HepG2 (cell line): ENCODE results near the gene RNF114. TPM values are rescaled to one million over a fixed set of nuclear protein-coding genes. Genes with fewer than 3 reads are reported as not detected.

Experiments
- ATAC-seq: fragments of 200-7000 bp; cut with Tn5 transposase; 3 replicates; pipeline ENCODE4 v1.9.1; 2020; ENCODE audit warnings: mild to moderate bottlenecking, moderate library complexity
- BruUV-seq: library from RNA; stranded (reverse); fragments of 400-500 nt; replicated peaks from 2 replicates; lab custom pipeline; 2021; lab: Mats Ljungman, UMichigan
- CTCF ChIA-PET: fragments of 300-600 bp; formaldehyde crosslinking; extraction: SDS; loops from one replicate; lab custom pipeline; 2021; ENCODE audit warnings: low total read pairs, inconsistent platforms, low intra/inter-chr PET ratio; lab: Yijun Ruan, JAX
- POLR2A ChIA-PET: fragments of 350-600 bp; sonication (Branson Sonifier 250); formaldehyde crosslinking; loops from one replicate; lab custom pipeline; 2020; ENCODE audit warnings: antibody characterized with exemption, inconsistent platforms; lab: Yijun Ruan, JAX
- DNase-seq: peaks from one replicate; pipeline ENCODE4 v3.0.0-alpha.2; 2015; ENCODE audit warnings: low spot score
- FAIRE-seq: peaks from 3 replicates; lab custom pipeline; 2011; peaks lifted over from hg19 to GRCh38; lab: Jason Lieb, UNC
- H2AFZ ChIP-seq: one replicate; pipeline ENCODE4 v1.6.1; 2011; ENCODE audit warnings: low read length, inconsistent platforms
- H3K27ac ChIP-seq: fragments of 300-600 bp; 3 replicates; pipeline ENCODE4 v1.8.0; 2011; ENCODE audit warnings: mixed run types, mild to moderate bottlenecking, mixed read lengths, low read length, inconsistent platforms; ENCODE audit not compliant: insufficient read depth; ENCODE audit errors: extremely low read length
- H3K27me3 ChIP-seq, 2 experiments: fragments of 200-600 bp in 1 of 2; 2 replicates in 1 of 2; 3 replicates in 1 of 2; pipeline versions ENCODE4 v1.6.0 to v1.8.0; 2011; ENCODE audit warnings: low read length in 2 of 2, mild to moderate bottlenecking in 2 of 2, moderate library complexity in 2 of 2, inconsistent platforms in 1 of 2; ENCODE audit not compliant: insufficient read depth in 2 of 2, control insufficient read depth in 1 of 2
- H3K36me3 ChIP-seq, 2 experiments: fragments of 200-600 bp in 1 of 2; replicated peaks in 1 of 2; 2 replicates in 1 of 2; 3 replicates in 1 of 2; pipeline versions ENCODE4 v1.5.1 to v1.8.0; 2011; ENCODE audit warnings: low read length in 2 of 2, inconsistent platforms in 1 of 2; ENCODE audit not compliant: insufficient read depth in 2 of 2, control insufficient read depth in 1 of 2
- H3K4me1 ChIP-seq: 2 replicates; pipeline ENCODE4 v1.5.1; 2012; ENCODE audit warnings: low read length, inconsistent platforms; ENCODE audit not compliant: insufficient read depth
- H3K4me2 ChIP-seq: 2 replicates; pipeline ENCODE4 v1.6.0; 2011; ENCODE audit warnings: low read depth, low read length, inconsistent platforms
- H3K4me3 ChIP-seq, 3 experiments: fragments of 200-600 bp in 1 of 3; sonication (generic), shearing (Covaris generic) in 1 of 3; replicated peaks in 1 of 3; 2 replicates each; pipeline ENCODE4 v1.5.1; 2011 to 2016; ENCODE audit warnings: low read length in 3 of 3, inconsistent platforms in 2 of 3, low read depth in 2 of 3, mild to moderate bottlenecking in 2 of 3, control low read depth in 1 of 3, mixed read lengths in 1 of 3; ENCODE audit not compliant: insufficient read depth in 1 of 3
- H3K79me2 ChIP-seq: one replicate; pipeline ENCODE4 v1.6.1; 2011; ENCODE audit warnings: low read length, inconsistent platforms; ENCODE audit not compliant: insufficient read depth
- H3K9ac ChIP-seq: 2 replicates; pipeline ENCODE4 v1.6.0; 2011; ENCODE audit warnings: mild to moderate bottlenecking, low read depth, low read length, inconsistent platforms; ENCODE audit not compliant: insufficient read depth
- H3K9me3 ChIP-seq: 2 replicates; pipeline ENCODE4 v1.5.1; 2012; ENCODE audit warnings: mild to moderate bottlenecking, low read length
- H4K20me1 ChIP-seq: 2 replicates; pipeline ENCODE4 v1.6.0; 2011; ENCODE audit warnings: inconsistent platforms, mild to moderate bottlenecking, low read length, moderate library complexity; ENCODE audit not compliant: insufficient read depth
- CCAR2 ChIP-seq: fragments of 200-400 bp; formaldehyde crosslinking; optimal IDR thresholded peaks from 2 replicates; pipeline ENCODE3; 2018; ENCODE audit warnings: low read depth, mild to moderate bottlenecking, low read length, moderate library complexity
- GATAD2A ChIP-seq: IDR thresholded peaks from 2 replicates; pipeline ENCODE4 v1.6.1; 2016
- HDAC2 ChIP-seq: sonication (generic); formaldehyde crosslinking; IDR thresholded peaks from 2 replicates; pipeline ENCODE4 v1.4.0; 2020; ENCODE audit warnings: missing genetic modification reagents
- HNRNPUL1 ChIP-seq: fragments of 200-400 bp; formaldehyde crosslinking; IDR thresholded peaks from 2 replicates; pipeline ENCODE4 v1.6.1; 2017; ENCODE audit warnings: low read depth, mild to moderate bottlenecking, low read length, moderate library complexity
- NFIB ChIP-seq: sonication (generic); formaldehyde crosslinking; IDR thresholded peaks from 2 replicates; pipeline ENCODE4 v1.9.0; 2021; ENCODE audit warnings: missing genetic modification reagents, mild to moderate bottlenecking, borderline replicate concordance
- NFRKB ChIP-seq: fragments of 450-650 bp; IDR thresholded peaks from 2 replicates; pipeline ENCODE4 v1.6.1; 2017
- SMAD9 ChIP-seq: sonication (generic); formaldehyde crosslinking; IDR thresholded peaks from 2 replicates; pipeline ENCODE4 v1.5.1; 2020; ENCODE audit warnings: mild to moderate bottlenecking, missing genetic modification reagents
- SRY ChIP-seq: sonication (generic); formaldehyde crosslinking; IDR thresholded peaks from 2 replicates; pipeline ENCODE4 v1.8.0; 2022; ENCODE audit warnings: mild to moderate bottlenecking, missing genetic modification reagents
- ZNF225 ChIP-seq: sonication (generic); formaldehyde crosslinking; IDR thresholded peaks from 2 replicates; pipeline ENCODE4 v1.4.0; 2020; ENCODE audit warnings: mild to moderate bottlenecking, missing genetic modification reagents
- ZNF616 ChIP-seq: sonication (generic); formaldehyde crosslinking; IDR thresholded peaks from 2 replicates; pipeline ENCODE4 v1.5.0; 2020; ENCODE audit warnings: low read depth, mild to moderate bottlenecking, missing genetic modification reagents
- WGBS: methylation state at CpG from one replicate; pipeline ENCODE4 v1.1.6; 2017; ENCODE audit warnings: low lambda C conversion rate; 5-methylcytosine and 5-hydroxymethylcytosine counted together
- in situ Hi-C: cut with HindIII; loops from 2 replicates; pipeline ENCODE4 v1.10.0; 2017; ENCODE audit warnings: low pct_unique_long_range_greater_than_20kb; ENCODE audit not compliant: extremely low pct_ligation_motif_present
- intact Hi-C: fragments of 100-400 bp; cut with micrococcal nuclease; formaldehyde crosslinking; loops from one replicate; pipeline ENCODE4 v1.10.0; 2022; ENCODE audit not compliant: unreplicated experiment
- polyA plus RNA-seq, 8 experiments: library from polyadenylated mRNA; depleted of rRNA in 3 of 8; stranded (reverse) in 7 of 8; unstranded in 1 of 8; fragments of >200 nt; fragmentation: Illumina TruSeq in 4 of 8; extraction: Trizol in 4 of 8; gene quantifications; 2 replicates each; pipeline versions ENCODE4 v1.2.1 to v1.2.3, GENCODE V29; 2011 to 2016; ENCODE audit warnings: low read depth in 4 of 8, missing spikeins in 1 of 8, mixed read lengths in 1 of 8; ENCODE audit not compliant: insufficient read depth in 1 of 8
- total RNA-seq, 5 experiments: library from RNA; depleted of rRNA; stranded (reverse); fragments of >200 nt; fragmentation: Illumina TruSeq; extraction: Trizol; gene quantifications; 2 replicates each; pipeline ENCODE4 v1.2.3, GENCODE V29; 2016; ENCODE audit warnings: low read depth in 1 of 5
- TF ChIP-seq, protein P1 (sequence below): sonication (generic); formaldehyde crosslinking; IDR thresholded peaks from 2 replicates; pipeline ENCODE4 v1.5.1; 2020; ENCODE audit warnings: mild to moderate bottlenecking, missing genetic modification reagents, borderline replicate concordance
- TF ChIP-seq, protein P2 (sequence below): sonication (generic); formaldehyde crosslinking; conservative IDR thresholded peaks from 2 replicates; pipeline ENCODE4 v1.8.0; 2022; ENCODE audit warnings: missing genetic modification reagents

Gene RNF114
- total and polyA plus RNA-seq, 2 of the 13 experiments (the other 11 are each of a cell fraction or from before 2014, with no cell fraction given), result 119 to 126 TPM

DNA sequence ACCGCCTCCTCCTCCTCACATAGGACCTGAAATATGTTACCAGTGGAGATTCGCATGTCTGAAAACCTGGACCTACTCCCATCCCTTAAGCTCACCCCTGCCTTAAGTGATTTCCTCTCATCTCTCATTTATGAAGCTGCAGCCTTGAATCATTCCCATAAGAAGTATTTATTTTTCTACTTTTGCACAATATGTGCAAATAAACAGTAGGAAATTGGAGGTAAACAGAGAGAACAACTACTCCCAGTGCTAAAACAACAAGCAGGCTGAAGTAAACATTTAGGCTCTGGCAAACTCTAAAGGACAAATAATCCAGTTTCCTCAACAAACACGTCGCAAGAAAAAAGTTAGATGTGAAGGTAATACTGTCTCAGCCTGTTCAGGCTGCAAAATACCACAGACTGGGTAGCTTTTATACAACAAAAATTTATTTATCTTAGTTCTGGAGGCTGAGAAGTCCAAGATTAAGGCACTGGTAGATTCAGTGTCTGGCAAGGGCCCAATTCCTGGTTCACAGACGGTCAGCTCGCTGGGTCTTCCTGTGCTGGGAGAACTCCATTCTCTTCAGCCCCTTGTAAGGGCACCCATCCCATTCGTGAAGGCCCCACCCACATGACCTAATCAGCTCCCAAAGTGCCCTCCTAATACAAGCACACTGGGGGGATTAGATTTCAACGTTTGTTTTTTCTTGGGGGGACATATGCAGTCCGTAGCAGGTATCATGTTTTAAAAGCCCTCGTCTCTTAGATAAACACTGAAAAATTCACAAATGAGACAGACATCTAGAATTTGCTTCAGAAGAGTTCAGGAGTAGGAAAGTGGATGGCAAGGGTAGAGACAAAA, 36.4 kb upstream of the RNF114 start:
- Histone ChIP-seq H3K9ac (no peak overlapping the region), H3K4me2 (peak overlapping the region; percentile 26), H3K9me3 (no peaks in the 10 kb centered on the region), H3K4me1 (peaks cover 51% of the 10 kb centered on the region), H4K20me1 (no peaks in the 10 kb centered on the region), H3K4me3 (no peak overlapping the region), H3K36me3 (peaks cover 3 to 8% of the 10 kb centered on the region in 2 experiments; a peak in 4 of 5 replicates), H3K79me2 (no peaks in the 10 kb centered on the region), H2AFZ (no peak overlapping the region), H3K27me3 (no peaks in the 10 kb centered on the region), H3K27ac (peak overlapping the region; percentile 13)
- ATAC-seq (peak; percentile 14; the same call in 2 of the 3 replicates), FAIRE-seq (no peak), DNase-seq (no peak)
- intact Hi-C loops (no loop called here), in situ Hi-C loops (loop anchor here (25.0 kb wide), 1 partner anchor 562 kb away; no protein-coding TSS in a partner anchor)
- ChIA-PET CTCF (interaction anchor here (1.1 to 1.8 kb wide), 2 partner anchors 29 to 291 kb away, joined by 4 read pairs; no protein-coding TSS in a partner anchor), POLR2A (interaction anchor here (0.7 to 3.5 kb wide), 4 partner anchors 10 to 37 kb away, joined by 3 to 37 read pairs (median 4); partner anchors contain the start of genes RNF114 and SPATA2)
- 44% methylated on average over 10 of the region's 10 CpGs for whole genome bisulfite sequencing
- BruUV-seq, result no TSS peak
- TF ChIP-seq SRY (CRISPR knock-in tag) (no peak), CCAR2 (no peak), NFRKB (no peak), ZNF616 (no peak), HDAC2 (CRISPR knock-in tag) (no peak), SMAD9 (no peak), HNRNPUL1 (no peak), ZNF225 (CRISPR knock-in tag) (no peak), NFIB (CRISPR knock-in tag) (no peak), GATAD2A (peak; percentile 89)
- TF ChIP-seq, protein P1, sequence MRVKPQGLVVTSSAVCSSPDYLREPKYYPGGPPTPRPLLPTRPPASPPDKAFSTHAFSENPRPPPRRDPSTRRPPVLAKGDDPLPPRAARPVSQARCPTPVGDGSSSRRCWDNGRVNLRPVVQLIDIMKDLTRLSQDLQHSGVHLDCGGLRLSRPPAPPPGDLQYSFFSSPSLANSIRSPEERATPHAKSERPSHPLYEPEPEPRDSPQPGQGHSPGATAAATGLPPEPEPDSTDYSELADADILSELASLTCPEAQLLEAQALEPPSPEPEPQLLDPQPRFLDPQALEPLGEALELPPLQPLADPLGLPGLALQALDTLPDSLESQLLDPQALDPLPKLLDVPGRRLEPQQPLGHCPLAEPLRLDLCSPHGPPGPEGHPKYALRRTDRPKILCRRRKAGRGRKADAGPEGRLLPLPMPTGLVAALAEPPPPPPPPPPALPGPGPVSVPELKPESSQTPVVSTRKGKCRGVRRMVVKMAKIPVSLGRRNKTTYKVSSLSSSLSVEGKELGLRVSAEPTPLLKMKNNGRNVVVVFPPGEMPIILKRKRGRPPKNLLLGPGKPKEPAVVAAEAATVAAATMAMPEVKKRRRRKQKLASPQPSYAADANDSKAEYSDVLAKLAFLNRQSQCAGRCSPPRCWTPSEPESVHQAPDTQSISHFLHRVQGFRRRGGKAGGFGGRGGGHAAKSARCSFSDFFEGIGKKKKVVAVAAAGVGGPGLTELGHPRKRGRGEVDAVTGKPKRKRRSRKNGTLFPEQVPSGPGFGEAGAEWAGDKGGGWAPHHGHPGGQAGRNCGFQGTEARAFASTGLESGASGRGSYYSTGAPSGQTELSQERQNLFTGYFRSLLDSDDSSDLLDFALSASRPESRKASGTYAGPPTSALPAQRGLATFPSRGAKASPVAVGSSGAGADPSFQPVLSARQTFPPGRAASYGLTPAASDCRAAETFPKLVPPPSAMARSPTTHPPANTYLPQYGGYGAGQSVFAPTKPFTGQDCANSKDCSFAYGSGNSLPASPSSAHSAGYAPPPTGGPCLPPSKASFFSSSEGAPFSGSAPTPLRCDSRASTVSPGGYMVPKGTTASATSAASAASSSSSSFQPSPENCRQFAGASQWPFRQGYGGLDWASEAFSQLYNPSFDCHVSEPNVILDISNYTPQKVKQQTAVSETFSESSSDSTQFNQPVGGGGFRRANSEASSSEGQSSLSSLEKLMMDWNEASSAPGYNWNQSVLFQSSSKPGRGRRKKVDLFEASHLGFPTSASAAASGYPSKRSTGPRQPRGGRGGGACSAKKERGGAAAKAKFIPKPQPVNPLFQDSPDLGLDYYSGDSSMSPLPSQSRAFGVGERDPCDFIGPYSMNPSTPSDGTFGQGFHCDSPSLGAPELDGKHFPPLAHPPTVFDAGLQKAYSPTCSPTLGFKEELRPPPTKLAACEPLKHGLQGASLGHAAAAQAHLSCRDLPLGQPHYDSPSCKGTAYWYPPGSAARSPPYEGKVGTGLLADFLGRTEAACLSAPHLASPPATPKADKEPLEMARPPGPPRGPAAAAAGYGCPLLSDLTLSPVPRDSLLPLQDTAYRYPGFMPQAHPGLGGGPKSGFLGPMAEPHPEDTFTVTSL (CRISPR knock-in tag), result peak; percentile 64; the same call in 1 of the 2 replicates
- TF ChIP-seq, protein P2, sequence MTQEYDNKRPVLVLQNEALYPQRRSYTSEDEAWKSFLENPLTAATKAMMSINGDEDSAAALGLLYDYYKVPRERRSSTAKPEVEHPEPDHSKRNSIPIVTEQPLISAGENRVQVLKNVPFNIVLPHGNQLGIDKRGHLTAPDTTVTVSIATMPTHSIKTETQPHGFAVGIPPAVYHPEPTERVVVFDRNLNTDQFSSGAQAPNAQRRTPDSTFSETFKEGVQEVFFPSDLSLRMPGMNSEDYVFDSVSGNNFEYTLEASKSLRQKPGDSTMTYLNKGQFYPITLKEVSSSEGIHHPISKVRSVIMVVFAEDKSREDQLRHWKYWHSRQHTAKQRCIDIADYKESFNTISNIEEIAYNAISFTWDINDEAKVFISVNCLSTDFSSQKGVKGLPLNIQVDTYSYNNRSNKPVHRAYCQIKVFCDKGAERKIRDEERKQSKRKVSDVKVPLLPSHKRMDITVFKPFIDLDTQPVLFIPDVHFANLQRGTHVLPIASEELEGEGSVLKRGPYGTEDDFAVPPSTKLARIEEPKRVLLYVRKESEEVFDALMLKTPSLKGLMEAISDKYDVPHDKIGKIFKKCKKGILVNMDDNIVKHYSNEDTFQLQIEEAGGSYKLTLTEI (CRISPR knock-in tag), result no peak
